Panc1 (cell line): Measurements from ENCODE around the gene GARS1. TPM values are rescaled to one million over a fixed set of nuclear protein-coding genes. Genes with fewer than 3 reads are reported as not detected.

ENCODE experiments used
- ATAC-seq: fragments of 200-7000 bp; cut with Tn5 transposase; 2 replicates; pipeline ENCODE4 v1.9.1; 2020; ENCODE audit warnings: mild to moderate bottlenecking, moderate library complexity
- BruUV-seq: library from RNA; stranded (reverse); fragments of 400-500 nt; replicated peaks from 2 replicates; lab custom pipeline; 2021; lab: Mats Ljungman, UMichigan
- CTCF ChIA-PET: fragments of 300-600 bp; sonication (Branson Sonifier 250); formaldehyde crosslinking; loops from one replicate; lab custom pipeline; 2022; ENCODE audit warnings: antibody characterized with exemption; lab: Charles Lee
- POLR2A ChIA-PET: fragments of 300-600 bp; sonication (Branson Sonifier 250); formaldehyde crosslinking; loops from one replicate; lab custom pipeline; 2022; ENCODE audit warnings: antibody characterized with exemption; lab: Charles Lee
- DNase-seq: peaks from one replicate; pipeline ENCODE4 v3.0.0-alpha.2; 2010; ENCODE audit warnings: low read depth, low spot score
- H3K27ac ChIP-seq: 2 replicates; pipeline ENCODE4 v1.5.1; 2011; ENCODE audit warnings: mild to moderate bottlenecking, low read length, inconsistent platforms
- H3K27me3 ChIP-seq: fragments of 200-500 bp; sonication (Bioruptor generic); 2 replicates; pipeline ENCODE4 v1.6.0; 2014; ENCODE audit warnings: low read length, inconsistent platforms; ENCODE audit not compliant: control insufficient read depth, insufficient read depth
- H3K36me3 ChIP-seq: fragments of 200-500 bp; sonication (Bioruptor generic); 2 replicates; pipeline ENCODE4 v1.5.1; 2014; ENCODE audit warnings: inconsistent platforms, mild to moderate bottlenecking, low read length, moderate library complexity; ENCODE audit not compliant: control insufficient read depth, insufficient read depth
- H3K4me1 ChIP-seq: 2 replicates; pipeline ENCODE4 v1.5.1; 2011; ENCODE audit warnings: inconsistent platforms, mild to moderate bottlenecking, low read length, moderate library complexity; ENCODE audit not compliant: control insufficient read depth, insufficient read depth
- H3K4me3 ChIP-seq, 2 experiments: 2 replicates each; pipeline ENCODE4 v1.5.1; 2011 to 2012; ENCODE audit warnings: low read depth in 2 of 2, low read length in 2 of 2, mild to moderate bottlenecking in 2 of 2, inconsistent platforms in 1 of 2, moderate library complexity in 1 of 2
- H3K9me3 ChIP-seq: fragments of 200-500 bp; sonication (Bioruptor generic); 2 replicates; pipeline ENCODE4 v1.5.1; 2014; ENCODE audit warnings: low read depth, mild to moderate bottlenecking, inconsistent platforms, low read length, moderate library complexity; ENCODE audit not compliant: control insufficient read depth, insufficient read depth
- CTCF ChIP-seq: fragments of 450-650 bp; IDR thresholded peaks from 2 replicates; pipeline ENCODE4 v1.5.1; 2017; ENCODE audit warnings: mild to moderate bottlenecking
- POLR2AphosphoS5 ChIP-seq: IDR thresholded peaks from 2 replicates; pipeline ENCODE4 v1.6.1; 2012; ENCODE audit warnings: mild to moderate bottlenecking, low read depth, low read length, moderate library complexity
- REST ChIP-seq, 2 experiments: IDR thresholded peaks; 2 replicates each; pipeline ENCODE4 v1.6.1; 2011 to 2012; ENCODE audit warnings: low read depth in 2 of 2, control low read depth in 1 of 2, low read length in 1 of 2, mild to moderate bottlenecking in 1 of 2, moderate library complexity in 1 of 2; ENCODE audit not compliant: insufficient read depth in 1 of 2
- SIN3A ChIP-seq: IDR thresholded peaks from 2 replicates; pipeline ENCODE4 v1.6.1; 2012; ENCODE audit warnings: low read depth, mild to moderate bottlenecking, low read length, moderate library complexity, borderline replicate concordance; ENCODE audit not compliant: insufficient read depth
- TCF7L2 ChIP-seq: IDR thresholded peaks from 2 replicates; pipeline ENCODE4 v1.6.1; 2011; ENCODE audit warnings: mild to moderate bottlenecking, low read depth, low read length, inconsistent platforms
- in situ Hi-C: cut with HindIII; loops from 2 replicates; pipeline ENCODE4 v1.10.0; 2016; ENCODE audit warnings: low sequenced_read_pairs, low pct_unique_long_range_greater_than_20kb
- intact Hi-C: fragments of 100-400 bp; cut with micrococcal nuclease; formaldehyde crosslinking; loops from one replicate; pipeline ENCODE4 v1.10.0; 2022; ENCODE audit not compliant: unreplicated experiment
- total RNA-seq: library from RNA; stranded (reverse); gene quantifications from one replicate; pipeline ENCODE4 v1.2.1, GENCODE V29; 2021; ENCODE audit not compliant: unreplicated experiment

GARS1 gene
- total RNA-seq, 1 experiment from 2014 or later = 271 TPM

GRCh38 chr7:30661926-30662325 is 67.2 kb downstream of the GARS1 start:
- ATAC-seq (no peak), DNase-seq (no peak)
- in situ Hi-C loops (no loop called here), intact Hi-C loops (no loop called here)
- Histone ChIP-seq H3K27me3 (peaks cover 4% of the 10 kb centered on the region; the same call in 1 of the 2 replicates), H3K36me3 (no peaks in the 10 kb centered on the region), H3K4me1 (no peaks in the 10 kb centered on the region), H3K27ac (no peak overlapping the region), H3K9me3 (no peaks in the 10 kb centered on the region), H3K4me3 (no peak overlapping the region)
- BruUV-seq = no TSS peak
- TF ChIP-seq REST (IDR thresholded peaks at IDR 0.05; ENCODE audit: insufficient read depth in 1 of 2, low read depth in 2 of 2, low read length in 1 of 2) (no peak), SIN3A (no peak), TCF7L2 (no peak)
- POLR2A ChIA-PET = no interaction called here
- CTCF ChIA-PET = no interaction called here

GRCh38 chr7:30662431-30662939 is 67.8 kb downstream of the GARS1 start:
- H3K27ac ChIP-seq = no peak overlapping the region
- no peak overlapping the region for H3K4me3 ChIP-seq
- CTCF ChIA-PET = interaction anchor here (0.6 kb wide), 1 partner anchor 11 kb away, joined by 3 read pairs; no protein-coding TSS in a partner anchor
- peaks cover 4% of the 10 kb centered on the region; the same call in 1 of the 2 replicates for H3K27me3 ChIP-seq
- no peaks in the 10 kb centered on the region for H3K36me3 ChIP-seq
- in situ Hi-C loops (no loop called here), intact Hi-C loops (no loop called here)
- H3K9me3 ChIP-seq = no peaks in the 10 kb centered on the region
- TF ChIP-seq POLR2AphosphoS5 (no peak), SIN3A (no peak), TCF7L2 (no peak), CTCF (no peak), REST (IDR thresholded peaks at IDR 0.05; ENCODE audit: insufficient read depth in 1 of 2, low read depth in 2 of 2, low read length in 1 of 2) (no peak)
- POLR2A ChIA-PET = no interaction called here
- ATAC-seq (no peak), DNase-seq (no peak)
- H3K4me1 ChIP-seq = no peaks in the 10 kb centered on the region
- BruUV-seq = no TSS peak
